IPS-NIHi7 (cell line): ENCODE data around the gene ASB11.
"Not testable (repeated sequence)": the region's sequence is repeated elsewhere in the genome, so short reads cannot be mapped to it uniquely, and the experiment has no call there.

ENCODE experiments used
- DNase-seq: peaks from one replicate; pipeline ENCODE4 v3.0.0; 2012; ENCODE audit warnings: mixed read lengths; ENCODE audit errors: extremely low spot score

ASB11 gene

GRCh38 chrX:15305899-15306298 lies 9.5 kb downstream of the ASB11 start:
- DNase-seq: not testable (repeated sequence)

DNA sequence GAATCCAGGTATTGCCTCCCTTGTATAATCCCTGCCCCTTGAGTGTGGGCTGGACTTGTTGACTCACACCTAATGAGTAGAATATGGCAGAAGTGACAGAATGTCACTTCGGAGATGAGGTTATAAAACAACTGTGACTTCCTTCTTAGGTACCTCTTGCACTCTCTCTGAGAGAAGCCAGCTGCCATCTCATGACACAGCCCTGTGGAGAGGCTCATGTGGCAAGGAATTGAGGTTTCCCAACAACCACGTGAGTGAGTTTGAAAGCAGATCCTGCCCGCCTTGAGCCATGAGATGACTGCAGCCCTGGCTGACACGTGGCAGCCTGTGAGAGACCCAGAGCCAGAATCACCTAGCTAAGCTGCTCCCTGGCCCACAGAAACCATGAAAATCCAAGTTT lies 13.5 kb downstream of the ASB11 start:
- no peak for DNase-seq

GRCh38 chrX:15299941-15300851 lies 15.2 kb downstream of the ASB11 start:
- DNase-seq: peak; percentile 28

GRCh38 chrX:15298780-15299179 lies 16.7 kb downstream of the ASB11 start:
- no peak for DNase-seq

DNA sequence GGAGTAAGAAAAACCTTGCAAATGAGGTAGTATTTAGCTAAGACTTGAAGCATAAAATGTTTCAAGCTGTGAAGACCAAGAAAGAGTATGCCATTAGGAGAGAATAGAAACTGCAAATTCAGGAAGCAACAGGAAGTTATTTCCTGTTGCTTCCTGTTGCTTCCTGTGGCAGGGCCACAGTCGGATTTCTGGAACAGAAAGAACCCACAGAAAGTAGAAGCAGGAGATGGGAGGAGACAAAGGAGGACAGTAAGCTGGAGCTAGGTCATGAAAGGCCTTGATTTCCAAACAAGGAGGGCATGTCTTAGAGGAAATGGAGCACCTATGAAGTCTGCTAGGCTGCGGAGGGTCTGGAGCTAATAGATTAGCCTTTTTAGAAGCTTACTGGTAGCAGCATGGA lies 17.2 kb downstream of the ASB11 start:
- no peak for DNase-seq

DNA sequence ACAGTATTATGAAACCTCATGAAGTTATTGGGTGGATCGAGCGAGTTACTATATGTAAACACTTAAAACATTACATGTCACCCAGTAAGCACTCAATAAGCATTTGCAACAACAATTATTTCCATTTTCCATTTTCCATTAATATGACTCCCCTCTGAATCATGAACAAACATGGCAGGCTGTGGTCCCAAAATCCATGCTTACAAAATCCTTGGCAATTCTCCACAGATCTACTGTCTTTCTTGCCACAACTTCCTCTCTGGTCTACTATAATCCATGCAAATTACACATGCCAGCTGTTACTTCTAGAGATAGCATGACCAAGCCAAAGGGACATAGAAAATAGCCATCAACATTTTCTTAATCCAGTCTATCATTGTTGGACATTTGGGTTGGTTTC lies 22.0 kb downstream of the ASB11 start:
- no peak for DNase-seq

DNA sequence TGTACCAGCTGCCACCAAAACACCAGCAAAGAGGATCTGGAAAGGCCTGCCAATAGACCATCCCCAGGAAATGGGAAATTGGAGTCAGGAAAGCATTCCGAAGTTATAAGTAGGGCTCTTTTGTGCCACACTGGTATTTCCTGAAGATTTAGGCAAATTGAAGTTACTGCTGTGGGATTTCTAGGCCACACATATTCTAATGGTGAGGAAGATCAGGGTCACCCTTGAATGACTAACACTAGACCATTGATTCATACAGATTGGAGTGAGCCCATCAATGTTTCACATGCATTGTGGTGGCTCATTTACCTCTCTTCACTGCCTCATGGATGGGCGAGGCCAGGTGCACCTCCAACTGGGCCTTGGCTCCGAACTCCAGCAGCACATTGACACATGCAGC lies 22.6 kb downstream of the ASB11 start:
- DNase-seq: no peak

GRCh38 chrX:15277604-15278003 lies 37.8 kb downstream of the ASB11 start:
- no peak for DNase-seq

DNA sequence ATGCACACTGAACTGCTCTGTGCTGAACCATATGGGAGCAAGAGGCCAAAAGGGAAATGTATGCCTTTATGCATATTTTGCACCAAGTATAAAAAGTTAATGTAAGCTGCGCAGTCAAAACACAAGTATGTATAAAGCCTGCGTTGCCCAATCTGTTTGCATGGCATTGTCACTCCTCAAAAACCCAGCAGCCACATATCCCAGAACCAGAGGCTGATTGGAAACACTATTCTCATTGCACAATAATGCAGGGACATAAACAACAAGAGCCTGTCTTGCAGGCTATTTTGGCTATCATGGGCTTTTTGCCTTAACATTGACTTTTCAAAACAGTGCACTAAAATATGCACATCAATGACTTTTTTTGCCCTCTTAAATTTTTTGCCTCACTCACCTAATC lies 40.5 kb downstream of the ASB11 start:
- DNase-seq: no peak

- DNase-seq: not testable (repeated sequence)
Measured at GRCh38 chrX:15273275-15273674, 42.2 kb downstream of the ASB11 start.

- DNase-seq: no peak
Measured at GRCh38 chrX:15271757-15272156, 43.7 kb downstream of the ASB11 start.

DNA sequence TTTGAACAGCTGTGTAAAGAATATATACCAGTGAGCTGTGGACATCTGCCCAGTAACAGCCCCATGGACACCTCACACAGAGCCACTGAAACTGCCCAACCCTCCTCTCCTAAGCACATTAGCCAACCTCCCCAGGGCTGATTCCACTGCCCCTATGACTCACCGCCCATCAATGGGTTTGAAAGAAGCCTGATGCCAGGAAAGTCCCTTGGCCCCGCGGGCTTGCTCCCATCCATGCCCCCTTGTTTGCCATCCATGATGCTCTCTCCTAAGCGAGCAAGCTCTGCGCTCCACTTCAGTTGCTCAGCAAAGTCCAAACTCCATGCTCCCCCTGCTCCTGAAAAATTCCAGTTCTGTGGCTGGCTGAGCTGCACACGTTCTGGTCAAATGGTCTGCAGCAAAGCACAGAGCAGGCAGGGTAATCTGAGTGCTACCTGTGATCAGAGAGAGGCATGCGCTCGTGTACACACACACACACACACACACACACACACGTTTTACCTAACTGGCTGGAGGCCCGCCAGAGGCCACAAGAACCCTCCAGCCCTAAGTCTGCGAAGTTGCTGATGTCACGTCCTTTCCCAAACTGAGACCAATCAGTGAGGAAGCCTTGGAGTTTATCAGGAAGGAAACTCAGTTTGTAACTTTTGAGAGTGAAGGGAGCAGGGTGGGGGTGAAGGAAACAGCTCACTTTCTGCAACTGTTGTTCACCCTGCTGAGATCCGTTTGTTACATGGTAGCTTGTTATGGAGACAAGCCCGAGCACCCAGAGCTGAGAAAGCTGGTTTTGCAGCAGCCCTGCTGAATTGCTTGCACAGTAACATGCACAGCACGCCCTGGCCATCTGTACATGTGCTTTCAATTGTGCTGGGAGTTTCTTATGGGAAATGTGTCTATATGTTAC lies 45.6 kb downstream of the ASB11 start, which contains the start of gene ASB9:
TSS of gene ASB9 (minus strand) at position 466 of the 904 bp plus-strand sequence. CDS start at position 257, 209 bp downstream.
- peak; percentile 57 for DNase-seq

DNA sequence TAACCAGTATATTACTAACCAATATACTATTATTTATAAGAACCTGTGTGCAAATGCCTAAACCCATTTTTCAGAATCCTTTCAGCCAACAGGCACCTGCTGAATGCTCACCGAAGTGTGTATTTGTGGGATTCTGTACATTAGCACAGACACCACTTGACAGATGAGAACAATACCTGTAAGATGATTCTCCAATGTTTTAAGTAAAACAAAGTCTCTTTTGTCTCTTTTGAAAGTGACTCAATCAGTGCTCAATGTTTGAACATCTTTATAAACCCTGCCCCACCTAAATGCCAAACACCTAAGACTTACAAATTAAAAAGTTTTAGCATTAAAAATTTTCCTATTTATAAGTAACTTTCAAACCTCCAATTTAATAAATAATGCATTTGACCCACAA lies 46.3 kb downstream of the ASB11 start:
- DNase-seq: no peak

- DNase-seq: no peak
Measured at GRCh38 chrX:15254852-15255251, 60.6 kb downstream of the ASB11 start.

DNA sequence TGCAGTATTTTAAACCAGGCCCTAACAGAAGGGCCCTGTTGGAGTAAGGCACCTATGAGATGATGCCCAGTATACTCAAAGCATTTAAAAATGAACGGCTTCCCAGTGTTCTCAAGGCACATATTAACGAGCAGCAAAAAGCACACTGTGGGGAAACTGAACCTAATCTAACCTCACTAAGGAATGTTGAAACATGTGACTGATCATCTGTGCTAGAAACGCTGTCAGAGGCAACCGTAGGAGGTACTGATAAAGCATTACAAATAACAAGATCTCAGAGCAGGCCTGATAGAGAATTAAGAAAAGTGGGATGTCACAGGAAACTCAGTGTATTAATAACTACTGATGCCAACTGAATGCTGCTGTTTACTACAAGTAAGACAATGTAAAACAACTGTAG lies 69.5 kb downstream of the ASB11 start:
- DNase-seq: no peak

GRCh38 chrX:15244421-15244820 lies 71.0 kb downstream of the ASB11 start:
- DNase-seq: no peak

DNA sequence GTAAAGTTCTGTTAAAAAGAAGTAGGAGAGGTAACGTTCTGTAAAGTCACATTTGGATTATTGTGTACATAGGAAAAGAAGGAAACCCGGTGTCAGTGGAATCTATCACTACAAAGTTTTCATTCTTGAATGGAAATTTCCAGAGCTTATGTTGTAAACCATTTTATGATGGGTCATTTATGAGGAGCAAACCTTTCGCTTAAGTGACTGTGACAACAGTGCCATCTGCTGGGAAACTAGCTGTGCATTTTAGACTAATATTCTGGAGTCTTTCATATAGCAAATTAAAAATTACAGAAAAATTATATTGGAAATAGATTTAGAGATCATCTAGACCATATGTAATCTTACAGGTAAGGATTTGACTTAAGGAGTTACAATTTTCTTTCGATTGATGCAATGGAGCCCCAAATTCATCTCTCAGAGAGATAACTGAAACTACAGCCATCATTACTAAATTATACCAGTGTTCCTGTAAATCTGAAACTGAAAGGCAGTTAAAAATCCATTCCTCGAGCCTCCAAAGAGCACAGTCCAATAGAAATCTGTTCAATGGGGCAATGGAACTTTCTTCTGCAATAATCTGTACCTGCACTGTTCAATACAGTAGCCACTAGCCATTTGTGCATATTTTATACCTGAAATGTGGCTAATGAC lies 72.4 kb downstream of the ASB11 start:
- peak; percentile 43 for DNase-seq

GRCh38 chrX:15241301-15241700 lies 74.1 kb downstream of the ASB11 start:
- DNase-seq: peak; percentile 28

GRCh38 chrX:15240414-15240813 lies 75.0 kb downstream of the ASB11 start:
- no peak for DNase-seq

DNA sequence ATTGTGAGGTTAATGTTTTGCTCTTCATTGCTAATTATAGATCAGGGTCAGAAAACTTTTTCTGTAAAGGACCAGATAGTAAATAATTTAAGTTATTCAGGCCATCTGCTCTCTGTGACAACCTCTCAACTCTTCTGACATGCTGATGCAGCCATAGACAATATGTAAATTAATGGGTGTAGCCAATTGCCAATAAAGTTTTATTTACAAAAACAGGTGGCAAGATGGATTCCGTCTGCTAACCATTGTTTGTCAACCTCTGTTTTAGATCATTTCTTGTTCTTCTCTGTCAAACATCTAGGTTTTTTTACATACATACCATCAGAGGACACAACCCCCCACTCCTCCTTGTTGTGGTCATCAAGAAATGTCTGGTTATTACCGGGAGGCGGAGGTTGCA lies 79.3 kb downstream of the ASB11 start:
- no peak for DNase-seq

DNA sequence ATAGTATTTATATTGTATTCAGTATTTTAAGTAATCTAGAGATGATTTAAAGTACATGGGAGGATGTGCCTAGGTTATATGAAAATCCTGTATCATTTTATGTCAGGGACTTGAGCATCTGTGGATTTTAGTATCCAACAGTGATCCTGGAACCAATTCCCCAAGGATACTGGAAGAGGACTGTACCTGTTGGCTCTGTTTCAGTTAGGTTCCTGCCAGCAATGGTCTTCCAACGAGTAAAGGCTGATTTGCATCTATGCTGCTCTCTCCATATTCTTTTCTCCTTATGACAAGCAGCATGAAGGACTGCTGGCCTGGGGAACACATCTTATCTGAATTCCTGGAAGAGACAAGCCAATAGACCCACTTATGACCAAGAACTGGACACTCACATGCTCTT lies 80.4 kb downstream of the ASB11 start:
- no peak for DNase-seq

DNA sequence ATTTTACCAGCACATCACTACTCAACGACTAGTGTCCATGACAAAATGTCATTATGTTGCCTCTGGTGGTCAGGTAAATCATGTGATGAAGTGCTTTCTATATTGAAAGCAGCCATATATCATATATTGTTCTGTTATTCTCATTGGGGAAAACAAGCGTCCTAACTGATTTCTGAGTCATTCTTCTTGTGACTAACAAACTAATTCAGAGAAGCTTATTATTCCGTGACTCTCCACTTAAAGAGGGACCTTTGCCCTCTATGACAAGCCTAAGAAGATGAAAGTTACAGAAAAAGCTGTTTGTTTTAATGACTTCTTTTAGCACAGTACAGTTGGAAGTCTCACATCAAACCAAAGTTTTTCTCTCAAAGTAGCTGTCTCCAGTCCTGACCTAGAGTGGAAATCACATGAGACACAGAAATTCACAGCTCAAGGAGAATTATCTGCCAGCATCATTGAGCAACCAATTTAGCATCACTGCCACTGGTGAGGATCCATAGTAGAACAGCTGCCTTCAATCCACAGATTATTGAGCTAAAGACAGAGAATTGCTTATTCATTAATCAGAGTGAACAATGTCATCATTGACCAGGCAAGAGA lies 81.9 kb downstream of the ASB11 start:
- no peak for DNase-seq
